Cardiac muscle cell (in vitro differentiated cells and primary cell): ENCODE results near the gene ACOT9. TPM values are rescaled to one million over a fixed set of nuclear protein-coding genes. Genes with fewer than 3 reads are reported as not detected.

Experiments
- DNase-seq, 2 donors: peaks; one replicate each; pipeline versions ENCODE4 v3.0.0 to v3.0.0-alpha.2; 2010 to 2017; ENCODE audit warnings: low read depth in 1 of 2, low spot score in 1 of 2
- H3K27ac ChIP-seq: fragments of 200-600 bp; sonication (generic); 2 replicates; pipeline ENCODE4 v1.5.1; 2016
- H3K27me3 ChIP-seq: fragments of 200-600 bp; sonication (generic); 2 replicates; pipeline ENCODE4 v1.6.0; 2016; ENCODE audit warnings: control low read depth
- H3K36me3 ChIP-seq: fragments of 200-600 bp; sonication (generic); 2 replicates; pipeline ENCODE4 v1.5.1; 2016; ENCODE audit warnings: control low read depth
- H3K4me1 ChIP-seq: fragments of 200-600 bp; sonication (generic); 2 replicates; pipeline ENCODE4 v1.8.1; 2017; ENCODE audit warnings: low read depth, mild to moderate bottlenecking, mixed run types
- H3K4me3 ChIP-seq: fragments of 200-600 bp; sonication (generic); 2 replicates; pipeline ENCODE4 v1.5.1; 2016; ENCODE audit warnings: mild to moderate bottlenecking
- H3K9me3 ChIP-seq: fragments of 200-600 bp; sonication (generic); 2 replicates; pipeline ENCODE4 v1.5.1; 2017; ENCODE audit warnings: low read depth, mild to moderate bottlenecking, control low read depth
- CTCF ChIP-seq: IDR thresholded peaks from 2 replicates; pipeline ENCODE4 v1.5.1; 2012; ENCODE audit warnings: low read depth, mild to moderate bottlenecking, low read length
- polyA plus RNA-seq: library from polyadenylated mRNA; unstranded; fragments of >200 nt; fragmentation: Nextera tagmentation; extraction: Ambion mirVana; gene quantifications from 2 replicates; pipeline ENCODE4 v1.2.1, GENCODE V29; 2016
- total RNA-seq: library from RNA; depleted of rRNA; stranded (reverse); fragments of >200 nt; gene quantifications from 2 replicates; pipeline ENCODE4 v1.2.3, GENCODE V29; 2016

ACOT9 gene
- total and polyA plus RNA-seq, 2 experiments from 2014 or later = 22.2 to 31.1 TPM

GRCh38 chrX:23770142-23770541, 27.1 kb upstream of the ACOT9 start:
- no peak for TF ChIP-seq CTCF
- no peak for DNase-seq
- H3K4me1 ChIP-seq = no peaks in the 10 kb centered on the region

GRCh38 chrX:23766650-23767551, 23.8 kb upstream of the ACOT9 start:
- no peak for DNase-seq
- Histone ChIP-seq H3K36me3 (no peaks in the 10 kb centered on the region), H3K4me3 (no peak overlapping the region), H3K27ac (no peak overlapping the region), H3K9me3 (no peaks in the 10 kb centered on the region), H3K4me1 (no peaks in the 10 kb centered on the region), H3K27me3 (no peaks in the 10 kb centered on the region)
- no peak for TF ChIP-seq CTCF

More at GRCh38 chrX:23770142-23770541, 27.1 kb upstream of the ACOT9 start:
- no peaks in the 10 kb centered on the region for H3K36me3 ChIP-seq
- H3K27ac ChIP-seq = no peak overlapping the region
- no peaks in the 10 kb centered on the region for H3K9me3 ChIP-seq
- no peaks in the 10 kb centered on the region for H3K27me3 ChIP-seq
- no peak overlapping the region for H3K4me3 ChIP-seq

GRCh38 chrX:23765868-23766267, 22.8 kb upstream of the ACOT9 start:
- TF ChIP-seq CTCF = no peak
- no peaks in the 10 kb centered on the region for H3K36me3 ChIP-seq
- H3K27me3 ChIP-seq = no peaks in the 10 kb centered on the region
- H3K4me1 ChIP-seq = no peaks in the 10 kb centered on the region
- no peak for DNase-seq
- no peak overlapping the region for H3K27ac ChIP-seq
- no peaks in the 10 kb centered on the region for H3K9me3 ChIP-seq
- H3K4me3 ChIP-seq = no peak overlapping the region

GRCh38 chrX:23765449-23765848, 22.4 kb upstream of the ACOT9 start:
- Histone ChIP-seq H3K4me3 (no peak overlapping the region), H3K27me3 (no peaks in the 10 kb centered on the region), H3K36me3 (no peaks in the 10 kb centered on the region), H3K27ac (no peak overlapping the region), H3K4me1 (no peaks in the 10 kb centered on the region), H3K9me3 (no peaks in the 10 kb centered on the region)
- TF ChIP-seq CTCF = no peak
- no peak for DNase-seq

GRCh38 chrX:23764188-23764984, 21.3 kb upstream of the ACOT9 start:
- Histone ChIP-seq H3K27me3 (no peaks in the 10 kb centered on the region), H3K27ac (no peak overlapping the region), H3K4me1 (no peaks in the 10 kb centered on the region), H3K9me3 (no peaks in the 10 kb centered on the region), H3K4me3 (no peak overlapping the region), H3K36me3 (no peaks in the 10 kb centered on the region)
- TF ChIP-seq CTCF = no peak
- DNase-seq = no peak
